HepG2 (cell line): ENCODE data around the gene RABGAP1. TPM values are rescaled to one million over a fixed set of nuclear protein-coding genes. Genes with fewer than 3 reads are reported as not detected.

Source experiments
- ATF7 ChIP-seq, 2 experiments: fragments of 450-650 bp in 1 of 2; sonication (generic) in 1 of 2; formaldehyde crosslinking in 1 of 2; IDR thresholded peaks; 2 replicates each; pipeline versions ENCODE4 v1.4.0 to v1.6.1; 2016 to 2020; ENCODE audit warnings: antibody characterized with exemption in 1 of 2, mild to moderate bottlenecking in 1 of 2, missing genetic modification reagents in 1 of 2
- CEBPB ChIP-seq: IDR thresholded peaks from 2 replicates; pipeline ENCODE4 v1.6.1; 2011; ENCODE audit warnings: low read depth, low read length, improper control_type of control experiment, borderline replicate concordance
- EED ChIP-seq: sonication (generic); formaldehyde crosslinking; IDR thresholded peaks from 2 replicates; pipeline ENCODE4 v1.5.0; 2020; ENCODE audit warnings: mild to moderate bottlenecking, missing genetic modification reagents
- GTF3A ChIP-seq: sonication (generic); formaldehyde crosslinking; conservative IDR thresholded peaks from 2 replicates; pipeline ENCODE4 v1.4.0; 2020; ENCODE audit warnings: mild to moderate bottlenecking, missing genetic modification reagents
- IKZF5 ChIP-seq: IDR thresholded peaks from 2 replicates; pipeline ENCODE4 v1.6.1; 2018; ENCODE audit warnings: missing genetic modification reagents, mild to moderate bottlenecking, missing compliant biosample characterization
- MED13 ChIP-seq: sonication (generic); formaldehyde crosslinking; IDR thresholded peaks from 2 replicates; pipeline ENCODE4 v1.5.0; 2020; ENCODE audit warnings: missing genetic modification reagents
- MXI1 ChIP-seq: IDR thresholded peaks from 3 replicates; pipeline ENCODE4 v1.6.1; 2012; ENCODE audit warnings: low read depth, low read length, inconsistent platforms, borderline replicate concordance
- RXRB ChIP-seq: IDR thresholded peaks from 2 replicates; pipeline ENCODE4 v1.6.1; 2016; ENCODE audit warnings: borderline replicate concordance, missing genetic modification reagents, missing compliant biosample characterization
- TEF ChIP-seq: sonication (generic); formaldehyde crosslinking; IDR thresholded peaks from 2 replicates; pipeline ENCODE4 v1.5.0; 2020; ENCODE audit warnings: missing genetic modification reagents
- ZFP82 ChIP-seq: sonication (generic); formaldehyde crosslinking; IDR thresholded peaks from 2 replicates; pipeline ENCODE4 v1.5.1; 2020; ENCODE audit warnings: mild to moderate bottlenecking, missing genetic modification reagents, borderline replicate concordance
- ZFYVE20 ChIP-seq: sonication (generic); formaldehyde crosslinking; IDR thresholded peaks from 2 replicates; pipeline ENCODE4 v1.8.0; 2023; ENCODE audit warnings: low read depth, mild to moderate bottlenecking, moderate library complexity, missing genetic modification reagents, borderline replicate concordance
- ZNF354B ChIP-seq: sonication (generic); formaldehyde crosslinking; IDR thresholded peaks from 2 replicates; pipeline ENCODE4 v1.8.0; 2022; ENCODE audit warnings: mild to moderate bottlenecking, missing genetic modification reagents
- ZNF800 ChIP-seq: sonication (generic); formaldehyde crosslinking; IDR thresholded peaks from 2 replicates; pipeline ENCODE4 v1.4.0; 2020; ENCODE audit warnings: missing genetic modification reagents
- polyA plus RNA-seq, 8 experiments: library from polyadenylated mRNA; depleted of rRNA in 3 of 8; stranded (reverse) in 7 of 8; unstranded in 1 of 8; fragments of >200 nt; fragmentation: Illumina TruSeq in 4 of 8; extraction: Trizol in 4 of 8; gene quantifications; 2 replicates each; pipeline versions ENCODE4 v1.2.1 to v1.2.3, GENCODE V29; 2011 to 2016; ENCODE audit warnings: low read depth in 4 of 8, missing spikeins in 1 of 8, mixed read lengths in 1 of 8; ENCODE audit not compliant: insufficient read depth in 1 of 8
- total RNA-seq, 5 experiments: library from RNA; depleted of rRNA; stranded (reverse); fragments of >200 nt; fragmentation: Illumina TruSeq; extraction: Trizol; gene quantifications; 2 replicates each; pipeline ENCODE4 v1.2.3, GENCODE V29; 2016; ENCODE audit warnings: low read depth in 1 of 5
- TF ChIP-seq, protein P1 (sequence below): sonication (generic); formaldehyde crosslinking; IDR thresholded peaks from 2 replicates; pipeline ENCODE4 v1.4.0; 2020; ENCODE audit warnings: mild to moderate bottlenecking, missing genetic modification reagents
- TF ChIP-seq, protein P2 (sequence below): sonication (generic); formaldehyde crosslinking; IDR thresholded peaks from 2 replicates; pipeline ENCODE4 v1.4.0; 2020; ENCODE audit warnings: missing genetic modification reagents
- TF ChIP-seq, protein P3 (sequence below): IDR thresholded peaks from 2 replicates; pipeline ENCODE4 v1.6.1; 2016; ENCODE audit warnings: mild to moderate bottlenecking
- TF ChIP-seq, protein P4 (sequence below): sonication (generic); formaldehyde crosslinking; IDR thresholded peaks from 2 replicates; pipeline ENCODE4 v1.4.0; 2020; ENCODE audit warnings: missing genetic modification reagents, mild to moderate bottlenecking, borderline replicate concordance
- TF ChIP-seq, protein P5 (sequence below): IDR thresholded peaks from 2 replicates; pipeline ENCODE4 v1.6.1; 2016; ENCODE audit warnings: mild to moderate bottlenecking, missing biosample characterization, missing genetic modification reagents

Gene RABGAP1
- total and polyA plus RNA-seq, 2 of the 13 experiments (the other 11 are each of a cell fraction or from before 2014, with no cell fraction given): 19.1 to 19.3 TPM

DNA sequence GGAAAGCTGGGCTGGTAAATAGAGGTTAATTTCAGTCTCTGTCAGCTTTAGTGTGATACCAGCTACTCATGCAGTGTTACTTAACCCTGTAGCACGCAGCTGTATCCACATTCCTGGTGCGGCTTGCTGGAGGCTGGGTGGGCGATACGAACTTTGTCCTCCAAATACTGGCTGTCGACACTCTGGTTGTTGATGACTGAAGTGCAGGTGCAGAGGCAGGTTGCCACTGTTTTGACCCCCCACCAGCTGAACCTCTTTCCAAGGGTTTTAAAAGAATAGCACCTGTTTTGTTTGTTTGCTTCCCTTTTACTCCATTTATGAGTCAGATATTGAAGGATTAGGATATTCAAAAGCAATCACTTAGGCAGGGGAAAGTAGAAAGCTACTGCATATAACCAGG is 4.4 kb upstream of the RABGAP1 start (continued):
- TF ChIP-seq IKZF5 (peak; percentile 63; the same call in 1 of the 2 replicates), ZNF800 (CRISPR knock-in tag) (no peak), ZFYVE20 (no peak), ZNF354B (CRISPR knock-in tag) (no peak), RXRB (CRISPR knock-in tag) (peak; percentile 71), EED (CRISPR knock-in tag) (no peak), ATF7 (IDR thresholded peaks at IDR 0.05) (no peak), ATF7 (CRISPR knock-in tag; IDR thresholded peaks at IDR 0.05) (no peak), TEF (CRISPR knock-in tag) (0 out of 2 replicates have a peak, but pooled peaks have one; percentile 24), GTF3A (CRISPR knock-in tag) (no peak), MXI1 (peak; percentile 59; the same call in 1 of the 3 replicates), ZFP82 (no peak), CEBPB (peak; percentile 68; the same call in 1 of the 2 replicates), MED13 (CRISPR knock-in tag) (no peak)
- TF ChIP-seq, protein P1, sequence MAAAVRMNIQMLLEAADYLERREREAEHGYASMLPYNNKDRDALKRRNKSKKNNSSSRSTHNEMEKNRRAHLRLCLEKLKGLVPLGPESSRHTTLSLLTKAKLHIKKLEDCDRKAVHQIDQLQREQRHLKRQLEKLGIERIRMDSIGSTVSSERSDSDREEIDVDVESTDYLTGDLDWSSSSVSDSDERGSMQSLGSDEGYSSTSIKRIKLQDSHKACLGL (CRISPR knock-in tag): no peak
- TF ChIP-seq, protein P2, sequence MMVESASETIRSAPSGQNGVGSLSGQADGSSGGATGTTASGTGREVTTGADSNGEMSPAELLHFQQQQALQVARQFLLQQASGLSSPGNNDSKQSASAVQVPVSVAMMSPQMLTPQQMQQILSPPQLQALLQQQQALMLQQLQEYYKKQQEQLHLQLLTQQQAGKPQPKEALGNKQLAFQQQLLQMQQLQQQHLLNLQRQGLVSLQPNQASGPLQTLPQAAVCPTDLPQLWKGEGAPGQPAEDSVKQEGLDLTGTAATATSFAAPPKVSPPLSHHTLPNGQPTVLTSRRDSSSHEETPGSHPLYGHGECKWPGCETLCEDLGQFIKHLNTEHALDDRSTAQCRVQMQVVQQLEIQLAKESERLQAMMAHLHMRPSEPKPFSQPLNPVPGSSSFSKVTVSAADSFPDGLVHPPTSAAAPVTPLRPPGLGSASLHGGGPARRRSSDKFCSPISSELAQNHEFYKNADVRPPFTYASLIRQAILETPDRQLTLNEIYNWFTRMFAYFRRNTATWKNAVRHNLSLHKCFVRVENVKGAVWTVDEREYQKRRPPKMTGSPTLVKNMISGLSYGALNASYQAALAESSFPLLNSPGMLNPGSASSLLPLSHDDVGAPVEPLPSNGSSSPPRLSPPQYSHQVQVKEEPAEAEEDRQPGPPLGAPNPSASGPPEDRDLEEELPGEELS (CRISPR knock-in tag): peak; percentile 63; the same call in 1 of the 2 replicates
- TF ChIP-seq, protein P3, sequence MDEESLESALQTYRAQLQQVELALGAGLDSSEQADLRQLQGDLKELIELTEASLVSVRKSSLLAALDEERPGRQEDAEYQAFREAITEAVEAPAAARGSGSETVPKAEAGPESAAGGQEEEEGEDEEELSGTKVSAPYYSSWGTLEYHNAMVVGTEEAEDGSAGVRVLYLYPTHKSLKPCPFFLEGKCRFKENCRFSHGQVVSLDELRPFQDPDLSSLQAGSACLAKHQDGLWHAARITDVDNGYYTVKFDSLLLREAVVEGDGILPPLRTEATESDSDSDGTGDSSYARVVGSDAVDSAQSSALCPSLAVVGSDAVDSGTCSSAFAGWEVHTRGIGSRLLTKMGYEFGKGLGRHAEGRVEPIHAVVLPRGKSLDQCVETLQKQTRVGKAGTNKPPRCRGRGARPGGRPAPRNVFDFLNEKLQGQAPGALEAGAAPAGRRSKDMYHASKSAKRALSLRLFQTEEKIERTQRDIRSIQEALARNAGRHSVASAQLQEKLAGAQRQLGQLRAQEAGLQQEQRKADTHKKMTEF: 0 out of 2 replicates have a peak, but pooled peaks have one; percentile 38
- TF ChIP-seq, protein P4, sequence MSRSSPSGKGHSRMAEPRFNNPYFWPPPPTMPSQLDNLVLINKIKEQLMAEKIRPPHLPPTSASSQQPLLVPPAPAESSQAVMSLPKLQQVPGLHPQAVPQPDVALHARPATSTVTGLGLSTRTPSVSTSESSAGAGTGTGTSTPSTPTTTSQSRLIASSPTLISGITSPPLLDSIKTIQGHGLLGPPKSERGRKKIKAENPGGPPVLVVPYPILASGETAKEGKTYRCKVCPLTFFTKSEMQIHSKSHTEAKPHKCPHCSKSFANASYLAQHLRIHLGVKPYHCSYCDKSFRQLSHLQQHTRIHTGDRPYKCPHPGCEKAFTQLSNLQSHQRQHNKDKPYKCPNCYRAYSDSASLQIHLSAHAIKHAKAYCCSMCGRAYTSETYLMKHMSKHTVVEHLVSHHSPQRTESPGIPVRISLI (CRISPR knock-in tag): no peak
- TF ChIP-seq, protein P5, sequence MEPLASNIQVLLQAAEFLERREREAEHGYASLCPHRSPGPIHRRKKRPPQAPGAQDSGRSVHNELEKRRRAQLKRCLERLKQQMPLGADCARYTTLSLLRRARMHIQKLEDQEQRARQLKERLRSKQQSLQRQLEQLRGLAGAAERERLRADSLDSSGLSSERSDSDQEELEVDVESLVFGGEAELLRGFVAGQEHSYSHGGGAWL: no peak
